ENCODE data around the gene FGF1.

DNA sequence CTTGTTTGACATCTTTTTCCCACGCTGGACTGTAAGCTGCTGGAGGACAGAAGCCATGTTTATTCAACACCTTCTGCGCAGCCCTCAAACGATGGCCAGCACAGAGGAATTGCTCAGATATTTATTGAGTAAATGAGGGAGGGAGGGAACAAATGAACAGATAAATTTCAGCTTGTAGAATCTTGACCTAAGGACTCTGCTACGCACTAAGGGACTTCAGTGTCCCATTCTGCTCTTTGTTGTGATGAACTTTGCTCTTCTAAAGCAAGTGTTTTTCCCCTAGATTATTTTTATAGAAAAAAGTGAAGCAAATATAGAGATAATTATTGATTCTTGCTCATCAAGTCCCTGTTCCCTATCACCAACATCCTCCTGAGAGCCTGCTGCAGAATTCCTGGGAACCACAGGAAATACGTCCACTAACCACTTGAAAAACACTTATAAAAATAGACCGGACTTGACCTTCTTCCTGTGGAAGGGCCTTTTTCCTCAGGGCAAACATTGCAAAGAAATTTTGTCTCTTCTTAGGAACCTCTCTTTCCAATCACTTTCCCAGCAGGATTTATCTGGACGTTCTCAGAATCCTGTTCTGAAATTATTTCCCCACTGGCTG is 54.9 kb downstream of the FGF1 start:
- TF ChIP-seq POLR2AphosphoS5 (IDR thresholded peaks at IDR 0.05; ENCODE audit: low read depth, low read length) (no peak), RFX5 (IDR thresholded peaks at IDR 0.05; ENCODE audit: low read length) (no peak), GATA2 (CRISPR knock-in tag; IDR thresholded peaks at IDR 0.05) (no peak), TAF1 (IDR thresholded peaks at IDR 0.05; ENCODE audit: borderline replicate concordance, low read depth, low read length) (no peak)
- TF ChIP-seq, protein P1, sequence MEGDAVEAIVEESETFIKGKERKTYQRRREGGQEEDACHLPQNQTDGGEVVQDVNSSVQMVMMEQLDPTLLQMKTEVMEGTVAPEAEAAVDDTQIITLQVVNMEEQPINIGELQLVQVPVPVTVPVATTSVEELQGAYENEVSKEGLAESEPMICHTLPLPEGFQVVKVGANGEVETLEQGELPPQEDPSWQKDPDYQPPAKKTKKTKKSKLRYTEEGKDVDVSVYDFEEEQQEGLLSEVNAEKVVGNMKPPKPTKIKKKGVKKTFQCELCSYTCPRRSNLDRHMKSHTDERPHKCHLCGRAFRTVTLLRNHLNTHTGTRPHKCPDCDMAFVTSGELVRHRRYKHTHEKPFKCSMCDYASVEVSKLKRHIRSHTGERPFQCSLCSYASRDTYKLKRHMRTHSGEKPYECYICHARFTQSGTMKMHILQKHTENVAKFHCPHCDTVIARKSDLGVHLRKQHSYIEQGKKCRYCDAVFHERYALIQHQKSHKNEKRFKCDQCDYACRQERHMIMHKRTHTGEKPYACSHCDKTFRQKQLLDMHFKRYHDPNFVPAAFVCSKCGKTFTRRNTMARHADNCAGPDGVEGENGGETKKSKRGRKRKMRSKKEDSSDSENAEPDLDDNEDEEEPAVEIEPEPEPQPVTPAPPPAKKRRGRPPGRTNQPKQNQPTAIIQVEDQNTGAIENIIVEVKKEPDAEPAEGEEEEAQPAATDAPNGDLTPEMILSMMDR (IDR thresholded peaks at IDR 0.05) = no peak
- TF ChIP-seq, protein P2, sequence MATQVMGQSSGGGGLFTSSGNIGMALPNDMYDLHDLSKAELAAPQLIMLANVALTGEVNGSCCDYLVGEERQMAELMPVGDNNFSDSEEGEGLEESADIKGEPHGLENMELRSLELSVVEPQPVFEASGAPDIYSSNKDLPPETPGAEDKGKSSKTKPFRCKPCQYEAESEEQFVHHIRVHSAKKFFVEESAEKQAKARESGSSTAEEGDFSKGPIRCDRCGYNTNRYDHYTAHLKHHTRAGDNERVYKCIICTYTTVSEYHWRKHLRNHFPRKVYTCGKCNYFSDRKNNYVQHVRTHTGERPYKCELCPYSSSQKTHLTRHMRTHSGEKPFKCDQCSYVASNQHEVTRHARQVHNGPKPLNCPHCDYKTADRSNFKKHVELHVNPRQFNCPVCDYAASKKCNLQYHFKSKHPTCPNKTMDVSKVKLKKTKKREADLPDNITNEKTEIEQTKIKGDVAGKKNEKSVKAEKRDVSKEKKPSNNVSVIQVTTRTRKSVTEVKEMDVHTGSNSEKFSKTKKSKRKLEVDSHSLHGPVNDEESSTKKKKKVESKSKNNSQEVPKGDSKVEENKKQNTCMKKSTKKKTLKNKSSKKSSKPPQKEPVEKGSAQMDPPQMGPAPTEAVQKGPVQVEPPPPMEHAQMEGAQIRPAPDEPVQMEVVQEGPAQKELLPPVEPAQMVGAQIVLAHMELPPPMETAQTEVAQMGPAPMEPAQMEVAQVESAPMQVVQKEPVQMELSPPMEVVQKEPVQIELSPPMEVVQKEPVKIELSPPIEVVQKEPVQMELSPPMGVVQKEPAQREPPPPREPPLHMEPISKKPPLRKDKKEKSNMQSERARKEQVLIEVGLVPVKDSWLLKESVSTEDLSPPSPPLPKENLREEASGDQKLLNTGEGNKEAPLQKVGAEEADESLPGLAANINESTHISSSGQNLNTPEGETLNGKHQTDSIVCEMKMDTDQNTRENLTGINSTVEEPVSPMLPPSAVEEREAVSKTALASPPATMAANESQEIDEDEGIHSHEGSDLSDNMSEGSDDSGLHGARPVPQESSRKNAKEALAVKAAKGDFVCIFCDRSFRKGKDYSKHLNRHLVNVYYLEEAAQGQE (IDR thresholded peaks at IDR 0.05; ENCODE audit: low read depth, low read length) = no peak
